Endothelial cell (in vitro differentiated cells): Measurements from ENCODE around the gene CHAC1. TPM values are rescaled to one million over a fixed set of nuclear protein-coding genes. Genes with fewer than 3 reads are reported as not detected.

ENCODE experiments used
- DNase-seq: peaks from one replicate; pipeline ENCODE4 v3.0.0; 2021; ENCODE audit warnings: low spot score
- H3K27ac Mint-ChIP-seq: one replicate; pipeline ENCODE4 v1.8.0; 2021; ENCODE audit warnings: mixed read lengths, inconsistent platforms; ENCODE audit not compliant: unreplicated experiment
- H3K27me3 Mint-ChIP-seq: one replicate; pipeline ENCODE4 v1.8.0; 2021; ENCODE audit warnings: mild to moderate bottlenecking, moderate library complexity, mixed read lengths, inconsistent platforms; ENCODE audit not compliant: unreplicated experiment
- H3K36me3 Mint-ChIP-seq: one replicate; pipeline ENCODE4 v1.8.0; 2021; ENCODE audit warnings: mild to moderate bottlenecking, low read depth, mixed read lengths, inconsistent platforms; ENCODE audit not compliant: unreplicated experiment
- H3K4me1 Mint-ChIP-seq: one replicate; pipeline ENCODE4 v1.8.0; 2021; ENCODE audit warnings: mild to moderate bottlenecking, mixed read lengths, inconsistent platforms; ENCODE audit not compliant: unreplicated experiment
- H3K4me3 Mint-ChIP-seq: one replicate; pipeline ENCODE4 v1.8.0; 2021; ENCODE audit warnings: mild to moderate bottlenecking, mixed read lengths, inconsistent platforms; ENCODE audit not compliant: unreplicated experiment
- H3K9me3 Mint-ChIP-seq: one replicate; pipeline ENCODE4 v1.8.0; 2021; ENCODE audit warnings: mixed read lengths, inconsistent platforms; ENCODE audit not compliant: unreplicated experiment
- total RNA-seq: library from RNA; stranded (reverse); fragmentation: NEBNext Ultra II Directional; extraction: Animal tissue kit (Norgen Biotek cat#: 25700); gene quantifications from one replicate; pipeline ENCODE4 v1.2.1, GENCODE V29; 2021; ENCODE audit not compliant: unreplicated experiment
- TF ChIP-seq, protein P1 (sequence below): fragments of 200-600 bp; sonication (generic); IDR thresholded peaks from one replicate; pipeline ENCODE4 v1.5.0; 2021; ENCODE audit warnings: antibody characterized with exemption; ENCODE audit not compliant: unreplicated experiment

The CHAC1 gene
- total RNA-seq, 1 donor from 2014 or later = 16.4 TPM

DNA sequence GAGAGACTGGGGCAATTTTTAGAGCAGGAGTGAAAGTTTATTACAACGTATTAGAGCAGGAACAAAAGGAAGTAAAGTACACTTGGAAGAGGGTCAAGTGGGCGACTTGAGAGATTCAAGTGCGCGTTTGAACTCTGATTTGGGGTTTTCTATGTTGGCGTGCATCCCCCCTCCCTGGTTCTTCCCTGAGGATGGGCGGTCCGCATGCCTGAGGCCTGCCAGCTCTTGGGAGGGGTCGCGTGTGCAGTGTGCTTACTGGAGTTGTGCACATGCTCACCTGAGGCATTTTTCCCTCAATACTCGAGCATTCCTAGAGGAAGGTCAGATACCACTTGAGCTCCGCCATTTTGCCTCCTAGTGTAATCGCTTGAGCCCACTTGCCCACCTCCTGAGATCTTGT lies 10.4 kb upstream of the CHAC1 start:
- Mint-ChIP-seq H3K36me3 (peaks cover 30% of the 10 kb centered on the region), H3K9me3 (no peaks in the 10 kb centered on the region), H3K4me3 (peak overlapping the region; percentile 80), H3K4me1 (peaks cover 37% of the 10 kb centered on the region), H3K27me3 (peaks cover 19% of the 10 kb centered on the region), H3K27ac (peak overlapping the region; percentile 81)
- TF ChIP-seq, protein P1, sequence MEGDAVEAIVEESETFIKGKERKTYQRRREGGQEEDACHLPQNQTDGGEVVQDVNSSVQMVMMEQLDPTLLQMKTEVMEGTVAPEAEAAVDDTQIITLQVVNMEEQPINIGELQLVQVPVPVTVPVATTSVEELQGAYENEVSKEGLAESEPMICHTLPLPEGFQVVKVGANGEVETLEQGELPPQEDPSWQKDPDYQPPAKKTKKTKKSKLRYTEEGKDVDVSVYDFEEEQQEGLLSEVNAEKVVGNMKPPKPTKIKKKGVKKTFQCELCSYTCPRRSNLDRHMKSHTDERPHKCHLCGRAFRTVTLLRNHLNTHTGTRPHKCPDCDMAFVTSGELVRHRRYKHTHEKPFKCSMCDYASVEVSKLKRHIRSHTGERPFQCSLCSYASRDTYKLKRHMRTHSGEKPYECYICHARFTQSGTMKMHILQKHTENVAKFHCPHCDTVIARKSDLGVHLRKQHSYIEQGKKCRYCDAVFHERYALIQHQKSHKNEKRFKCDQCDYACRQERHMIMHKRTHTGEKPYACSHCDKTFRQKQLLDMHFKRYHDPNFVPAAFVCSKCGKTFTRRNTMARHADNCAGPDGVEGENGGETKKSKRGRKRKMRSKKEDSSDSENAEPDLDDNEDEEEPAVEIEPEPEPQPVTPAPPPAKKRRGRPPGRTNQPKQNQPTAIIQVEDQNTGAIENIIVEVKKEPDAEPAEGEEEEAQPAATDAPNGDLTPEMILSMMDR = no peak
- no peak for DNase-seq

DNA sequence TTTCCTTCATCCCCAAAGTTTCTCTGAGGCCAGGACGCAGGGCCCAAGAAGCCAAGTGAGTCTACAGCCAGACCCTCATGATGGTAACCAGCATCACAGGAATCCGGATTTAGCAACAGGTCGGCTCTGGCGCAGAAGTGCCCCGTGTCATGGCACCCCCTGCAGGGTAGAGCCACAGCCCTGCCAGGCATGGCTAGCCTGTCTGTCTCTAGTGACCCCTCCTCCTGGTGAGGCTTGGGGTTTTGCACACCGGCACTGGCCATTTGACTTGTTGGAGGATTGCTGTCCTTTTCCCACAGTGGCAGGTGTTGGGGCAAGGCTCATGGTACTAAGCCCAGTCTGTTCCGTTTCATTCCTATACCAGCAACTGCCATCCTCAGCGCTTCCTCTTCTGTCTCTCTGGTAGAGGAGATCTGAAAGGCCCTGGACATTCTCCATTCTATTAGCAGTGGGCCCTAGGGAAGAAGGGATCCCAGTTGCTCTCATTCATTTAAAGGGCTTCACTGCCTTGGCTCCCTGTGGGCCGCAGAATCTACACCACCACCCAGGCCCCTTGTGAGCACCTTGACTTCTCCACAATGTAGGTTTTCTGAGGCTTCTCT lies 9.4 kb upstream of the CHAC1 start:
- no peaks in the 10 kb centered on the region for H3K9me3 Mint-ChIP-seq
- peaks cover 36% of the 10 kb centered on the region for H3K4me1 Mint-ChIP-seq
- TF ChIP-seq, protein P1 = no peak
- H3K27me3 Mint-ChIP-seq = peaks cover 19% of the 10 kb centered on the region
- H3K4me3 Mint-ChIP-seq = no peak overlapping the region
- peaks cover 24% of the 10 kb centered on the region for H3K36me3 Mint-ChIP-seq
- H3K27ac Mint-ChIP-seq = peak overlapping the region; percentile 42
- DNase-seq = no peak

DNA sequence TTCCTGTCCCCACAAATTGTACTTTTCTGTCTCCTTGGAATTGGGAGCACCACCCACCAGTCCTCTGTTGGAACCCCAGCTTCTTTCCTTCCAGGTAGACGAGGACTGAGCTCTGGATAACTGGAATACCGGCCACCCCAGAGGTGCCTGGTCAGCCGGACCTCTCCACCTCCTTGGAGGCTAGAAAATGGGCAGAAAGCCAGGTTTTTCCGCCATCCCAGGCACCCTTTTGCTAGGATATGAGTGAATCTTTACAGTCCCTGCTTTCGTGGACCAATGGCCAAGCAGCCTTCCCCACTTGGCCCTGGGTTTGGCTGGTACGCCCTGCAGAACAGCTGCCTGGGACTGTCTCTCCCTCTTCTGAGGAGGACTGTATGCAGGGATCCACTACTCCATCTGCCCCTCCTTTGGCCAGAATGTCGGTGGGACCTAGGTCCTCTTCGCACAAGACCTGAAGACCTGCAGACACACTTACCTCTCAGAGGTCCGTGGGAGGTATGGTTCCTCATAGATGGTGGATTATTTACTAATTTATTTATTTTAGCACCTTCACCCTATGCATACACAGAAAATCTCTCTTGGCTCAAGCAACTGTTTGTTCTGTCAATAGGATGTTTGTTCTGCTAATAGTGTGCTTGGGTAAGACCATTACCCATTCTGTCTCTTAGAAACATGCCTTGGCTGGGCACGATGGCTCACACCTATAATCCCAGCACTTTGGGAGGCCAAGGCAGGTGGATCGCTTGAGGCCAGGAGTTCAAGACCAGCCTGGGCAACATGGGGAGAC lies 8.6 kb upstream of the CHAC1 start:
- Mint-ChIP-seq H3K27me3 (peaks cover 15% of the 10 kb centered on the region), H3K27ac (peak overlapping the region; percentile 42), H3K36me3 (peaks cover 18% of the 10 kb centered on the region), H3K4me1 (peaks cover 34% of the 10 kb centered on the region), H3K4me3 (no peak overlapping the region), H3K9me3 (no peaks in the 10 kb centered on the region)
- TF ChIP-seq, protein P1 = no peak
- no peak for DNase-seq

DNA sequence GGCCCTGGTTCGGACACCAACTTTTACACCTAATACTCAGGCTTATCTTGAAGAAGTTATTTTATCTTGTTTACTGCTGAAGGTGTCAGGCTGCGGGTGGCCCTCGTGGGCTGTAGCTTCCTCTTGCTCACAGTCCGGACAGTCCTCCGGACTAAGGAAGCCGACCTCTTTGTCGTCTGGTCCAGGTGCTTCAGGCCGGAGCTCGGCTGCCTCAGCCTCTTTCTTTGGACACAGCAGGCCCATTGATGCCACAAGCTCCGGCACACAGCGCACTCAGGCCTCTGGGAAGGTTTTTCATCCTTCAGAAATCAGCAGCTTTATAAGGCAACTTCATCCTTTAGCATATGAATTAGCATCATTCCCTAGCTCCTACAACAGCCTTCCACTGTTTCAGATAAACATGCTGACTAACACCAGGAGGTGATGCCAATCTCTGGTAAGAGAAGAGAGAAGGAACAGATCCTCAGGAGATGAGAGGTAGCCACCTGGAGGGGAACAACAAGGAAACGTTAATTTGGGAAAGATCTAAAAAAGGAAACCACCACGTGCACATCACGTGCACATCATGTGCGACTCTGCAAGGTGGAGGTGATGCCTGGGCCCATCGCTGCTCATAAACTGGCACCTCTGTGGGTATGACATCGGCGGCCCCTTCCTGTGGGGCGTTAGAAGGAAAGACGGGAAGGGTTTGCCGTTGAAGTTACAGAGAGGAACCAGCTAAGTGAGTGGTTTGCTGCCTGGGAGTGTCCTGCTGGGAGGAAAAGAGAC lies 4.4 kb upstream of the CHAC1 start:
- TF ChIP-seq, protein P1 = no peak
- H3K36me3 Mint-ChIP-seq = peaks cover 7% of the 10 kb centered on the region
- no peak overlapping the region for H3K4me3 Mint-ChIP-seq
- H3K4me1 Mint-ChIP-seq = peaks cover 21% of the 10 kb centered on the region
- H3K9me3 Mint-ChIP-seq = no peaks in the 10 kb centered on the region
- H3K27me3 Mint-ChIP-seq = peaks cover 2% of the 10 kb centered on the region
- no peak for DNase-seq
- H3K27ac Mint-ChIP-seq = peak overlapping the region; percentile 70
